GM19438 (cell line): ENCODE results near the gene LCN12.

Source experiments
- ATAC-seq: cut with Tn5 transposase; IDR thresholded peaks from one replicate; pipeline ENCODE4 v1.9.1; 2021; ENCODE audit warnings: low read depth; ENCODE audit not compliant: unreplicated experiment

Gene LCN12

GRCh38 chr9:136971746-136972145, 19.7 kb downstream of the LCN12 start:
- ATAC-seq: no peak

DNA sequence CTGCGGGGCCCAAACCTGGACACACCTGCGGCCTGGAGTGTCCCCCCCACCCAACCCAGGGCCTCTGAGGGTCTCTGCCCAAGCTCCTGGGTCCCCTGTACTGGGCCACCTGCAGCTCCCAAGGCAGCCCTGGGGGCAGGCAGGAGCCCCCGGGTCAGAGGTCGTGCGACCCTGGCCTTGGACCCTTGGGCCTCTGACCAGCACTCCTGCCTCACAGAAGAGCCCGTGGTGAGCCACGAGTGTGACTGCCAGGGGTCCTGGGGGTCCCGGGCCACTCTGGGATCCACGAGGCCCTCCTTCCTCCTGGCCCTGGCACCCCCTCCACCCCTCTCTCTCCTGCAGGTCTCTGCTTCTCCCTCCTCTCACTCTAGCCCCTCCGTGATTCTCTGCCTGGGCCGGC, 20.3 kb downstream of the LCN12 start:
- ATAC-seq: no peak

- no peak for ATAC-seq
Observed at GRCh38 chr9:136972743-136973142, 20.7 kb downstream of the LCN12 start.

- ATAC-seq: no peak
Observed at GRCh38 chr9:136973618-136974617, 21.8 kb downstream of the LCN12 start.

DNA sequence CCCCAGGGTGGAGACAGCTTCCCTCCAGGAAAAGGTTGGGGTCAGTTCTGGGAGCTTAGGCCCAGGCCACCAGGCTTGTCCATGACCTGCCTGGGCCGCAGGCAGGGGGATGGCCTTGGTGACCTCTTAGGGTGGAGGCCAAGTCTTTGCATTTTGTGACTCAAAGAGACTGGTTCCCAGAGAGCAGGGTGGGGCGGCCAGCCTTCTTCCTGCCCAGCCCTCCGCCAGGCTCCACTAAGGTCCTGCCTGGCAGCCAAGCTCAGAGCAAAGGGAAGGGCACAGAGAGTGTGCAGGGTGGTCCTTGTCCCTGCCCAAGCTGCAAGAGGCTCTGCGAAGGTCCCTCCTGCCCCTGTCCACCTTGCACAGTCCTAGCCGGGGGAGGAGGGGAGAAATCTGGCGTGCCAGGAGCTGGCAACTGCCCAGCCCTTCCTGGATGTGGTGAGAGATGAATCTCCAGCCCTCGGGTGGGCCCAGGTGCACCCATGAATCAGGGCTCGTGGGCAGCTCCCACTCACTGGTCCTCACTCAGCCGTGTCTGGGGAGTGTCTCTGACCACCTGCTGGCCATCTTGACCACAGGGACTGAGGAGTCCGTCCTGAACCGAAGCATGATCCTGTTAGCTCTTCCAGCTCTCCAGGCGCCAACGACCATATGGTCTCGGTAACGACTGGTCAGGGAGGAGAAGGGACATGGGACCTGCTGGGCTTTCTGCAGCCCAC, 22.9 kb downstream of the LCN12 start:
- no peak for ATAC-seq

- ATAC-seq: no peak
Observed at GRCh38 chr9:136975644-136976043, 23.6 kb downstream of the LCN12 start.

DNA sequence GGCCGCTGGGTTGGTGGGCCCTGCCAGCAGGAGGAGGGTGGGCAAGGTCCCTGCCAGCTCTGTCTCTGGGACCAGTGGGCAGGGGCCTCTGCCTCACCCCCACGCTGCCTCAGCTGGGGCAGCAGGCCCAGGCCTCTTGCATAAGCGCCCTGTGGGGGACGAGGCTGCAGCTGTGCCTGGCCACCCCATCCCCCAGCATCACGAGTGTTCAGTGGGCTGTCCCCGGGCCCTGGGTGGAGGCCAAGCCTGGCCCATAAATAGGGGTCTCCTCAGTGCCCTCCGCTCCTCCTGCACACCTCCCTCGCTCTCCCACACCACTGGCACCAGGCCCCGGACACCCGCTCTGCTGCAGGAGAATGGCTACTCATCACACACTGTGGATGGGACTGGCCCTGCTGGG, 25.1 kb downstream of the LCN12 start, which contains the start of gene PTGDS:
TSS of gene PTGDS (plus strand) at position 282 of the 400 bp plus-strand sequence. CDS start at position 357, 75 bp downstream.
- no peak for ATAC-seq

DNA sequence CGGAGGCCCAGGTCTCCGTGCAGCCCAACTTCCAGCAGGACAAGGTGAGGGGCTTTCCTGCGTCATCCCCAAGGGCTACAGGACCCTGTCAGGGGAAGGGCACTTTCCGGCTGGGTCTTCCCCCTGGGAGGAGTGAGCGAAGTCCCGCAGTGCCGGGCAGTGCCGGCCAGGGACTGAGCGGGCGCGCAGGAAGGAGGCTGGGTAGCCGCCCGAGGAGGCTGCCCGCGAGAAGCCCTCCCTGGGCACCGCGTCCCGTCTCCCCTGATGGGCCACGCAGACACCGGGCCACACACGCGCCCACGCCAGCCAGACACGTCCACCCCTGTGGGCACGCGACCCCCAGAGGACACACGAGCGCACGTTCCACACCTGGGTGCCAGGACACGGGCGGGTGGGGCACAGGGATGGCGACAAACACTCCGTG, 25.6 kb downstream of the LCN12 start:
- ATAC-seq: no peak

DNA sequence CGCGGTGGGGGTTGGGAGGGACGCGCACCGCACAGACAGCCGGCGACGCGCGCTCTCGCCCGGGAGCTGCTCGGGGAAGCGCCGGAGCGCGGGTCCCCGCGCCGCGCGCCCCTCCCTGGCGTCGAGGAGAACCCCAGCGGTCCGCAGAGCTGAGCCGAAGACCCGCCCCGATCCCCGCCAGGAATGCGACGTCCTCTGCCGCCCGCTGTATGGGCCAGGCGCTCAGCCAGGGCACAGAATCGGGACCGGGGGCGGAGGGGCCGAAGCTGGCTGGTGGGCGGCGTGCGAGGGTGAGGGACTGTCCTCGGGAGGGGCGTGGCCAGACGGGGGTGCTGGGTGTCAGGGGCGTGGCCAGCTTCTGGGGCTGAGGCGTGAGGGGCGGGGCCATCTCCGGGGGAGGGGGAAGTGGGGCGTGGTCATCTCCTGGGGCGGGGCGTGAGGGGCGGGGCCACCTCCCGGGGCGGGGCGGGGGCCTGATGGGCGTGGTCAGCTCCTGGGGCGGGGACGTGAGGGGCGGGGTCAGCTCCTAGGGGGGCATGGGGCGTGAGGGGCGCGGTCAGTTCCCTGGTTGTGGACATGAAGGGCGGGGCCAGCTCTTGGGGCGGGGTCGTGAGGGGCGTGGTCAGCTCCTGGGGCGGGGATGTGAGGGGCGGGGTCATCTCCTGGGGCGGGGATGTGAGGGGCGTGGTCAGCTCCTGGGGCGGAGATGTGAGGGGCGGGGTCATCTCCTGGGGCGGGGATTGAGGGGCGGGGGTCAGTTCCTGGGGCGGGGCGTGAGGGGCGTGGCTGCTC, 26.2 kb downstream of the LCN12 start:
- no peak for ATAC-seq

GRCh38 chr9:136978865-136979544, 26.9 kb downstream of the LCN12 start:
- ATAC-seq: no peak

- no peak for ATAC-seq
Observed at GRCh38 chr9:136979769-136980587, 27.9 kb downstream of the LCN12 start.

DNA sequence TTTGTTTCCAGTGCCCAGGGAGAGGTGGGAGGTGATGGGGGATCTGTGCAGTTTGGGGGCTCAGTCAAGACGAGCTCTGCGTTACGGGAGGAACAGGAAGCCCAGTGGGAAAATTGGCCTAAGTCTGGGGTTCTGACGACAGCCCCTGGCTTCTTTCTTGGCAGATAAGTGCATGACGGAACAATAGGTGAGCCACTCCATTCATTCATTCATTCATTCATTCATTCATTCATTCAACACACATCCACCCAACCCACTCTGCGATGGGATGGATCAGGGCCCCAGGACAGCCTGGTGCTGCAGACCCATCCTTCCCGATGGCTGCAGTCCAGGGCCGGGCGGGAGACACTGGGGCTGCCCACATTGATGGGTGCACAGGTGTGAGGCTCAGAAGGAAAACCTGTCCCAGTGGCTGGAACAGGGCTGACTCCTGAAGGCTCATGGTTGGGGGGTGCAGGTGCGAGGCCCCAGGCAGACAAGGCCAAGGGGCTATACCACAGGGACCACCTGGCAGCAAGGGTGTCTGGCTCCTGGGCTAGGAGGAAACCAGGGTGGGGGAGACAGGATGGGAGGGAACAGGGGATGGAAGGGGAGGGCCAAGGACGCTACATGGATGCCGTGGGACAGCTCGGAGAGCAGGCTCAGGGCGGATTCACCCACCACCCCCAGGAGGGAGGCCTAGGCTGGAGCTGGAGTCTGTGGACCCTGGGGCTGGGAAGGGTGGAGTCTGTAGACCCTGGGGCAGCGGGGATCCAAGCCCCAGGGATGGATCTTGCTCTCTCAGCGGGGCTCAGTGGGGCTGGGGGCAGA, 28.8 kb downstream of the LCN12 start:
- ATAC-seq: no peak

- ATAC-seq: no peak
Observed at GRCh38 chr9:136981588-136982231, 29.6 kb downstream of the LCN12 start.

DNA sequence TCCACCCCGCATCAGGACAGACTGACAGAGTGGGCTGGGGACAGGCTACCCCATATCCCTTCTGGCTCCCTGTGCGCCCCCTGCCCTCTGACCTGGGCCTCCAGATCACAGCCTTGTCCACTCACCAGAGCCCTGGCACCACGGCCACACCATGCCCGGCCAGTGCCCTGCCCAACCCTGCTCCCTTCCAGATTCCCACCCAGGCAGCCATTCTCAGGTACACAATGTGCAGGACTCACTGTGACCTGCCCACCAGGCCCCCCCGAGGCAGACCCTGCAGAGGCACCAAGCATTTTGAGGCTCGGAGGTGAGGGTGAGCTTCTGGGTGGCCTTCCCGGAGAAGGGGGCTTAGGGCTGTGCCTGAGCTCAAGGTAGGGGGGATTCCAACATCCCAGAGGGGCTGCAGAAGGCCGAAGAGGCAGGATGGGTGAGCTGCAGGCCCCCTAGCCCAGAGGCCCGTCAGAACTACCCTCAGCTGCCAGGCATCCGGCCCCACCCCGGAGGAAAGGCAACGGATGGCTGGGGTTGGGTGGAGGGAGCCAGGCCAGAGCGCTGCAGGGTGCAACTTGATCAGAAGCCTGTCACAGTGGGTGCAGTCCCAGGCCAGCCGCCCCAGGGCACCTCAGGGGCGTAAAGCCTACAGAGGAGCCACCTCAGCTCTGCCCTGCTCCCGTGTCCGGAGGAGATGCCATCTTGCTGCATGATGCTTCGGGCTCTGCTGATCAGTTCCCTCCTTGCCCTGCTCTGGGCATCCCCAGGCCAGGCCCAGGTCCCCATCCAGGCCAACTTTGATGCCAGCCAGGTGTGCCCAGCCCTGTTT, 30.4 kb downstream of the LCN12 start, which contains the start of gene LCNL1:
TSS of gene LCNL1 (plus strand) at position 762 of the 820 bp plus-strand sequence. CDS start 594 bp downstream, outside the sequence.
- no peak for ATAC-seq

GRCh38 chr9:136983167-136983566, 31.1 kb downstream of the LCN12 start:
- no peak for ATAC-seq

DNA sequence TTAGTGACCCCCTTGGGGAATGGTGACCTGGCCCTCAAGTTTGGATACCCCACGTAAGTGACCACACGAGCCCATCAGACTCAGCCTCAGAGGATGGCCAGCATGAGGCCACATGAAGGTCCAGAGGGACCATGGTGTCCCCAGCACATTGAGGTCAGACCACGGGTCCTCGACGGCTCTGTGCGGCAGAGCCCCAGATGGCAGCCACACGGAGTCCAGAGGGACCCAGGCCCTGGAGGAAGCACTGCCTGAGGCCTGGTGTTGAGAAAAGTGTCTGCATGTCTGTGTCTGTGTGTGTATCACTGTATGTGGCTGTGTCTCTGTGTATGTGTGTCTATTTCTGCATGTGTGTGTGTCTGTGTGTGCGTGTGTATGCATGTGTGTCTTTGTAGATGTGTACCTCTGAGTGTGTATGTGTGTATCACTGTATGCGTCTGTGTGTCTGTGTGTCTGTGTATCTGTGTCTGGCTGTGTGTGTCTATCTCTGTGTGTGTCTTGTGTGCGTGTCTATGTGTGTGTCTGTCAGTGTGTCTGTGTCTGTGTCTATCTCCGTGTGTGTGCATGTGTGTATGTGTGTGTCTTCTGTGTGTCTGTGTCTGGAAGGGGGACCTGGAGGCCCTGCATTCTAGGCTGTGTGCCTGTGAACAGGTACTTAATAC, 31.7 kb downstream of the LCN12 start:
- no peak for ATAC-seq
